Stimulated activated CD8-positive, alpha-beta memory T cell treated with anti-CD3 and anti-CD28 coated beads, Interleukin-12 subunit alpha, Interleukin-12 subunit beta, amount 100 ng/mL, for 24 hours (primary cell): ENCODE measurements around the gene C15orf39.
"Not testable (repeated sequence)": the region's sequence is repeated elsewhere in the genome, so short reads cannot be mapped to it uniquely, and the experiment has no call there.

Experiments used
- DNase-seq: peaks from one replicate; pipeline ENCODE4 v3.0.0-alpha.2; 2020; ENCODE audit errors: extremely low read depth

C15orf39 gene

DNA sequence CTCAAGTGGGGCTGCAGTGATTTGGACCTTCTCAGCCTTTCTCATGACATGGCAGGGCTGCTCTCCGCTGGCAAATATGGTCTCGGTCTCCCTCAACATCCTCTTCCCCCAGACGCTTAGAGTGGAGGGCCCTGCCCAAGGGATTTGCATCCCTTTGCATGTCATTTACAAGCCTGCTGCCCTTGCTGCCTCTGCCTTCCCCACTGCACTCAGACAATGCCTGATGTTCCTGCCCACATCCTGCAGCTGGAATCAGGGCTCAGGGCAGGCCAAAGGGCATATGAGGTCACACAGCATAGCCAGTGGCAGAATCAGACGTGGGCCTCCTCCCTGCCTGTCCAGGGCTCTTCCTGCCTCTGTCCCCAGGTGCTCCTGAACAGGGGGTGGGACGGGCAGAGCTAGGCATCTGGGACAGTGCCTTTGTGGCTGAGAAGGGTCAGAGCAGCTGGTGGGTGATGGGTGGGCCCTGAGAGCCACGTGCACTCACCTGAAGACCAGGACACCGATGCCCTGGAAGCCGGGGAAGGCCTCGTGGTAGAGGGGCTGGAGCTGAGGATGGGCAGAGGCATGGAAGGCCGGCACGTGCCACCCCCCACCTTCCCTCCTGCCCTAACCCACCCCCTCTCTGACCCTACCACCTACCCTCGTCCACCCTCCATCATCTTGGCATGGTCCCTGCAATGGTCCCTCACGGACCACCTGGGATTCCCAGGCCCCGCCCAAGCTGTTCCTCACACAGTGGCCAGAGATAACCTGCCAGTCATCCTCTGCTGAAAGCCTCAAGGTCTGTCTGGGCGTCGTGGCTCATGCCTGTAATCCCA, 29.1 kb downstream of the C15orf39 start:
- no peak for DNase-seq

DNA sequence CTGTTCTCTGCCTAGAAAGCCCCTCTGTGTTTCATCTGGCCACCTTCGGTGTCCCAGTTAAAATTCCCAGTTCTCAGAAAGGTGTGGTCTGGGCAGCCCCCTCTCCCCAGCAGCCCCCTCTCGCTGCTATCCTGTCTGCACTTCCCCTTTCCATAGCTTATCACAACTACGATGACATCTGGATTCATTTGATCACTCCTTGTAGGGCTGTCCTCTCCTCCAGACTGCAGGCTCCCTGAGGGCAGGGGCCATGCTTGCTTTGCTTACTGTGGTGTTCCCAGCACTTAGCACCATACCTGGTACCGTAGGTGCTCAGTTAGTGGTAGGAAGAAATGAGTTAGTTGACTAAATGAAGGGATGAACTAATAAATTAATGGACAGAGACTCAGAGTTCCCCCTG, 30.2 kb downstream of the C15orf39 start:
- DNase-seq = no peak

DNA sequence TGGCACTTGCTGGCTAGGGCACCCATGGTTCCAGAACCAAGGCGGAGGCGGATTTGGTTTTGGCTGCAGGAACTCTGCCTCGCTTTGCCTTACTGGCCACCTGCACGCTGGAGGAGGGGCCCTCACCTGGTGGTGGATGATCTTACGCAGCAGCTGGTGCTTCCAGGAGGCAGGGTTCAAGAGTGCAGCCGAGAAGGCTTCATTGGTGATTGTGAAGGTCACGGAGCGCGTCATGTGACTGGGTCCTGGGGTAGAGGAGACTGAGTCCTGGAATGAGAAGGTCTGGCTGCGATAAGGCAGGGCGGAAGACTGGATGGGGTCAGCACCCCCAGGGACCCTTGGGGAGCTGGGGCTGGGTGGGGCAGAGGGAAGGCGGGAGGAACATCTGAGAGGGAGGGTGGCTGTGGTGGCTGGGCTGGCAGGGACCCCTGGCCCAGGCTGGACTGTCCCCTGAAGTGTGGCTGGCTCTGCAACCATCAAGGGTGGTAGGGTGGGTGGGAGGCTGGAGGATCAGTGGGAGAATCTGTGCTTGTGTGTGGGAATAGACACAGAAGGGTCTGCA, 30.7 kb downstream of the C15orf39 start:
- DNase-seq = no peak

DNA sequence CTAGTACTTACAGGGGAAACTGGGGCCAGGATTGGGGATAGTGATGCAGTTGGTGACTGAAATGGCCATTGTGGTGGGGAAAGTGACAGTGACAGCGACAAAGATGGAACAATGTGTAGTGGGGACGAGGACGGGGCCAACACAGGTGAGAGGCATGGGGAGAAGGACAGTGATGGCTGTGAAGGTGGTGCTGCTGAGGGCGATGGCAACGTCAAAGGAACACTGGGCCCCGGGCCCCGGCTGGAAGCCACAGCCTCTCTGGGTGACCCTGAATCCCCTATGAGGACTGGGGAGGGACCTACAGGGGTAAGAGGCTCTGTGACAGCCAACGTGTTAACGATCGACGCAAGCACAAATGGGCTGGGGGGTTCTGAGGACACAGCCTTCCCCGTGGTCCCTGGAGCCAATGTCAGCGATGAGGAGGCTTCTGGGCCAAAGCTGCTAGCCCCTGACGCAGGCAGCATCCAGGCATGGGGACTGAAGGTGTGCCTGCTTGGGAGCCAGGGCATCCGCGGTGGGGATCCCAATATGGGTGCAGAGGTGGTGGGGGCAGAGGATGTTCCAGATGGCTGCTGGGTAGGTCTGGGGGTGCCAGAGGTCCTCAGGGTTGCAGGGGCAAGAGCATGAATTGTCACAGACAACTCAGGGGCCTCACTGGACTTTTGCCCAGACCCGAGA, 31.3 kb downstream of the C15orf39 start:
- no peak for DNase-seq

DNA sequence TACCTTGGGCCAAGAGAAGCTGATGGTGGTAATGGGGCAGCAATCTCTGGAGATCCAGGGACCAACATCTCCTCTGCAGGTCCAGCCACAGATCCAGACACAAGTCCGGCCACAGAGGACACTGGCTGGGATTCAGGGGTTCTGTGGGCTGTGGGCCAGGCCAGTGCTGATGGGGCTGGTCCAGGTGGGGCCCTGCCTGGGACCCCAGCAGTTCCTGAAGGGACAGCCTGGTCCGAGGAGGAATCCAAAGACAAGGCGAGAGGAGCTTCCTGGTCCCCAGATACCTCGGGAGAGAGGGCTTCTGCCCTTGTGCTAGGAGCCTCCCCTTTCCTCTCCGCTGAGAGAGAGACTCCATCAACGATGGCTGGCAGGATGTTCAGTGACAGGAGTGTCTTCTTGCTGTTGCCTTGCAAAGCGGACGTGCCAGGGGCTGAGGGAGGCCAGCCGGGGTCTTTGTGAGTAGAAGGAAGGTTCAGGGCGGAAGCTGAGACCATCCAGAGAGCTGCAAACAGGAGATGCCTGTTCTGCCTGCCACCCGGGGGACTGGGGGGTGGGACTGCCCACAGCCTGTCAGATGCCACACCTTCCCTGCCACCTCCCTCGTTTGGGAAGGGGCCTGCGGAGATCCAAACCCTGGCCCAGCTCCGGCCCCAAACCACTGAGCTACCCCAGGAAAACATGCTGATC, 32.0 kb downstream of the C15orf39 start:
- no peak for DNase-seq

DNA sequence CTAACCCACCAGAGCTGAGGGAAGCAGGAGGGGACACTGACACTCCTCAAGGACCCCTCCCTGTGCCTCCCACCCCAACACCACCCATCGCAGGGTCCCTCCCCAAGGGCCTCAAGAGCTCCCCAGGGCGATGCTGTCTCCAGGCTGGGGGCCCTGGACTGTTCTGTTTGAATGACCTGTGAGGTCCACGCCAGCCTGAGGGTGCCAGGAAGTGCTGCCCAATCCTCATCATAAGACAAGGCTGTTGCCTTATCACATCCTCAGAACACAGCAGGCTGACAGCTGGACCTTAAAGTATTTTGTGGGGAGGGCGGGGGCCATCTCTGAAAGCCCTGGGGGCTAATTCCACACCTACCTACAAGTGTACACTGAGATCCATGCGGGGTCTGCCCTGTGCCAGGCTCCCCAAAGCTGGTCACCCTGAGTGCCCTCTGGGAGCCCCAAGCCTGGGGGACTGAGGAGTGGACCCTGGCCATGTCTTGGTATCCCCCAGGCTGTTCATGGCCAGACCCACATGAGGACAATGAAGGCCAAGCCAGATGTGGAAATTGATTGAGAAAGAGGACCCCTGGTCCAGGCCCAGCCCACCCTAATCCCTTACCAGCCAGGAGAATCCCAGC, 32.6 kb downstream of the C15orf39 start:
- no peak for DNase-seq

DNA sequence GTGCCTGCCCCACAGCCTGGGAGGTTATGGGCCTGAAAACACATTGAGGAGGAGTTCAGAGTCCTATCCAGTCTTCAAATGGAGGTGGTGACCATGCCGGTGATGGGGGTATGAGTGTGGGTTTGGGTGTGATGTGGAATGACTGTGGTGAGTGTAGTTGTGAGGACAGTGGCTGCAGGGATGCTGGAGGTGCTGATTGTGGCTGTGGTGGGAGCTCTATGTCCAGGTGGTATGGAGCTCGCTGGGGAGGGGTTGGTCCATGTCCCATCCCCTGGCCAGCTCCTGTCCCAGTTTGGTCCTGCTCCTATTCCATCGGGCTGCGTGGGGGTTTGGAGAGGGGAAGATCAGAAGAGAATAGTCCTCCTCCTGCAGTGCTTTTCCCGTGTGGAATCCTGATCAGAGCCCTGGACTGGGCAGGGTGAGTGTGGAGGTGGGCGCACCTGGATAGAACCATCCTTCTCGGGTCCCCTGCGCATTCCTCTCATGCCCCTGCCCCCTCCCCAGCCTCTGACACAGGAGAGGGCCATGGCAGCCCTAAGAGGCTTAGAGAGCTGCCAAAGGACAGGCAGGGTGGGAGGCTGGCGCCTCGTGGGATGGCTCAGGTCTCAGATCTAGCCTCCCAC, 33.5 kb downstream of the C15orf39 start:
- DNase-seq = no peak

DNA sequence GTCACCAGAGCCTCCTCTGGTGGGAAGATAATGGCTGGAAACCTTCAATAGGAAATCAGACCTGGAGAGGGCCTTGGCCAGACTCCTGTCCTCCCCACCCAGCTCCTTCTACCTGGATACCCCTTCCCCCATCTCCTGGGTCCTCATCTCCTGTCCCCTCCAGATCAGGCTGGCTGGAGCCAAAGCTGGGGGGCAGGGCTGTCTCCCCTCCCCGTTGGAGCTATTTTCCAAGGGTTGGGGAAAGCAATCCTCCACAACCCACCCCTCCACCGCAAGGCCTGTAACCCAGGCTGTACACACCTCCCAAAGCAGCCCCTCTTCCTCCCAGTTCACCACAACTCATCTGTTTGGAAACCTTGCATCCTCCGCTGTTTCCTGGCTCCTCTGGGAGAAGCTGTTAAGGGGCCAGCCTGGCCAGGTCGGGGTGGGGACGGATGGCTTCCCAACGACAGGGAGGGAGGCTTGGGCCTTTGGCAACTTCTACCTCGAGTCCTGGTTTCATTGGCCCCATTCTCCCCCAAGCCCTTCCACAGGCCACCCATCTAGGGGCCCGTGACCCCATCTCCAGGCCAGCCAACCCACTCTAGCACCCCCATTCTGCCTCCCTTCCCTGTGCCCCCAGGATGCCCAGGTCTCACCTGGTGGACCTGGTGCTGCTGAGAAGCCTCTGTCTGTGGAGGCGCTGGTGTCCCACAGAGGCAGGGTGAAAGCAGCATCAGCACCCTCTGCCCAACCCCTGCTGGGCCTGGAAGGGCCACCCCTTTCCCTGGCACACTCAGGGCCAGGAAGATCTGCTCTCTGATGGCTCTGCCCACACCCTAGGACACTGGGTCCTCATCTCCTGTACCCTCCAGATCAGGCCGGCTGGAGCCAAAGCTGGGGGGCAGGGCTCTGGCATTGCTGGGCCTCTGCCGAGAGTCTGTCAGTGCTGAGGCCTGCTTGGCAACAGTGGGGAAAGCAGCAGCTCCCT, 34.4 kb downstream of the C15orf39 start:
- DNase-seq = no peak

DNA sequence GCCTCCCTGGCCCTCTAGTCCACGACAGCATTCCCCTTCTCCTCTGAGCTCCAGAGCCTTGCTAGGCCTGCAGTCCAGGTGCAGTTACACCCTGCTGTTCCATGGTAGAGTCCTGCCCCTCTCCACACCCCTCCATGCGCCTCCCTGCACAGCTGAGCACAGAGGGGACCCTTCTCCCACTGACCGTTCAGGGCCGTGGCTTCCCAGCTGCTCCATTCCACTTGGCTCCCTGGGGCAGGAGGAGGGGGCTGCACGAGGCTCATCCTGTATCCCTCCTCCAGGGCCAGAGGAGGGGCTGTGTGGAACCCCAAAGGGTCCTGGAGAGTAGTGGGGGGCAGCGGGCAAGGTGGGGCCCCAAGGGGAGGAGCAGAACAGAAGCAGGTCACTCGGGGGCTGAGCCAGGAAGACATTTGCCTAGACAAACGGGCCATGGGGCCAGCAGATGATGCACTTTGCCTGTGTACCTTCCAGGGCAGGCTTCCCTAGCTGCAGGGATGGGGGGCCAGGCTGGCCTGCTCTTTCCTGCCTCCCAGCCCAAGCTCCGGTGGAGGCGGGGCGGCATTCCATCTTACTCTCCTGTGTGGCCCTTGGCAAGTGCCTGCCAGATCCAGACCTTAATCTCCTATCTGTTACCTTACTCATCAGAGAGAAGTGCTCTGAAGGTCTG, 35.8 kb downstream of the C15orf39 start:
- no peak for DNase-seq

DNA sequence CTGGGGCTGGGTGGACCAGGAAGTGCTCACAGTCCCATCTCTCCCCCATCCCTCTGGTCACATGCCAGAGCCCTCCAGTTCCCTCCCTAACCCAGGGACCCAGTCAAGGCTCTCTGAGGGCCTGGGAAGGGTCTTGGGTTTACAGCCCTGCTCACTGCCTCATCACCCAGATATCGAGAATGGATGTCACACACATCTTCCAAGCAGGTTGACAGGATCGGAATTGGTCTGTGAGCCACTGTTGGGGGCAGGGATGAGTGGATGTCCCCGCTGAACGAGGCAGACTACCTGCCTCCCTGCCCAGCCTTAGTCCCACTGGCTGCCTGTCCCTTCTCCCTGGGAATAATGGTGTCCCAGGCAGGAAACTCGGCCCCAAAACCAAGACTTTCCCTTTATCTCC, 36.5 kb downstream of the C15orf39 start:
- DNase-seq = no peak

DNA sequence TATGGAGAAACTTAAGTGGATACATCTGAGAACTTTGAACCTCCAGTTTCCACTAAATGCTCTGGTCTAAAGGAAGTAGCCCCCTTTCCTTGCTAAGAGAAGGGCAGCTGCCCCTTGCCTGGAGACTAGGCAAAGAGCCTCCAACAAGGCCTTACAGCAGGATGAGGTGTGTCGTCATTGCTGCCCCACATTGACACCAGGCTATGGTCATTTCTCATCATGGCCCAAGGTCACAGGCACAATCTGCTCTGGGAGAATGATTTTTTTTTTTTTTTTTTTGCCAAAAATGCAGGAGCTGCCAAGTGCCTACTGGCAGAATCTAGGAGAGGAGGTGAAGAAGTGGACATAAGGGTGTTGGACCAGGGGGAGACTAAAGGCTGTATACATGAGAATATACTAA, 44.1 kb downstream of the C15orf39 start:
- not testable (repeated sequence) for DNase-seq

DNA sequence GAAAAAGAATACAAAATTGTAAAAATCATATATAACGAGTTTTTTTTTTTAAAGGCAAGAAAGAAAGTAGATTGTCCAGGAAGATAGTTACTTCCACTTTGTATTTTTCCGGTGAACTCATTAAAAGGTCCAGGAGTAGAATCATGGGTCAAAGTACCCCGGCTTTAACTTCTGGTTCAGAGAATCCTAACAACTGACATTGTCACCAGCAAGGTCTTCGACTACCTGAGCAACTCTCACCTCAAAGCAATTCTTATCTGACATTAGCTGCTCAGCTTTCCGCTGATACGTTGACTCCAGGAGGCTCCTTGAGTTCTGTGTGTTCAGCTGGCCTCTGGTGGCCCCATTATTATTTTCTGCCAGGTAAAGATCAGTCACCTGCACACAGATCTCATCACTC, 47.3 kb downstream of the C15orf39 start:
- not testable (repeated sequence) for DNase-seq

DNA sequence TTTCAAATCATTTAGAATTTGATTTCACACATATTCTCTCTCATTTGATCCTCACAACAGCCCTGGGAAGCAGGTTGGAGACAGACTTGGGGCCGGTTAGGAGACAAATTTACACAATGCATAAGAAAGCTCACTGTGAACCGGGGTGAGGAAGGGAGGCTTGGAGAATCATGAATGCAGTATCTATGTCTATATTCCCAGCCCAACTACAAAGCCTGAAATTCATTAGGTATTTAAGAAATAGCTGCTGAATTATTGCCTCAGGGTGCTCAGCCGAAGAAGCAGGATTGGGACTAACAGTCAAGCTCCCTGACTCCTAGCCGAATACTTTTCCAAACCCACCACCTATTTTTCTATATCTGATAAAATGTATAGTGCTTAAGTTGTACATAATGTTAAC, 48.0 kb downstream of the C15orf39 start:
- DNase-seq = no peak

DNA sequence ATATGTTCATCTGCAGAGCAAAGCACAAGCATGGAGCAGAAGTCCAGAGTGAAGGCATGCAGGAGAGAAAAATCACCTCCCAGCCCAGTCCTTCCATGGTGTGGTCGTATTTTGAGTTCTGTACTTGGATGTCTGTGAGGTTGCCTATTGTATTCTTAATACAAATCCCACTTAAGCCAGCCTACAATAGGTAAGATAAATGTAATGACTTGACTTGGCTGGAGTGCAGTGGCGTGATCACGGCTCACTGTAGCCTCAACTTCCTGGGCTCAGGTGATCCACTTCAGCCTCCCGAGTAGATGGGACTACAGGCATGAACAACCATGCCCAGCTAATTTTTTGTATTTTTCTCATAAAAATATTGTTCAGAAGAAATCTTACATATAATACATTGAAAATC, 49.7 kb downstream of the C15orf39 start:
- DNase-seq = not testable (repeated sequence)

DNA sequence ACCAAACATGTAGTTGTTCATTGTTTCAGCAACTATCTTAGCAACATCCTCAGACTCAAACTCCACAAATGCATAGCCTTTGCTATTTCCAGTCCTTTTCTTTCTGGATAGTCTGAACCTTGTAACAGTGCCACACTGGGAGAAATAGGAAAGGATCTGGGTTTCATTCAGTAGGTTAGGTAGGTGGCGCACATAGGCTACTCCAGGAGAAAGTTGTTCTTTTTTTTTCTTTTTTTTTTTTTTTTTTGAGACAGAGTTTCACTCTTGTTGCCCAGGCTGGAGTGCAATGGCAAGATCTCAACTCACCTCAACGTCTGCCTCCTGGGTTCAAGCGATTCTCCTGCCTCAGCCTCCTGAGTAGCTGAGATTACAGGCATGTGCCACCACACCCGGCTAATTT, 50.6 kb downstream of the C15orf39 start:
- not testable (repeated sequence) for DNase-seq

DNA sequence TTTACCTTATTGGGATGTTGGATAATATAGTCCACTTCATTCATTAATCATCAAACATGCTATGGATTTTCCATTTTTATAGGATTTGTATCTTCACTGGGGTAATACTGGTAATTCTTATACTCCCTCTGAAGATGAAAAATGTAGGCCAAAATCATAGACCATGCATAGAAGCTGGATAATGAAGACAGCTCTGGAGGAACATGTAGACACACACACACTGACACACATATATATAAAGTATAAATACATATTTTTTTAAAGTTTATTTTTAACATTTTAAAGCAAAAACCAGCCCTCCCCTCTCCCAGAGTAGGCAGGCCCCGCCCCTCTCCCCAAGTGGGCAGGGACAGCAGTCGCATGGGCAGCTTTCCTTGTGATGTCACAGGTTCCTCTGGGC, 56.4 kb downstream of the C15orf39 start, which contains the start of gene GOLGA6C:
Gene GOLGA6C, plus strand, starts transcription at position 301 of the 400 bp plus-strand sequence. CDS start 265 bp downstream, outside the sequence.
- not testable (repeated sequence) for DNase-seq

DNA sequence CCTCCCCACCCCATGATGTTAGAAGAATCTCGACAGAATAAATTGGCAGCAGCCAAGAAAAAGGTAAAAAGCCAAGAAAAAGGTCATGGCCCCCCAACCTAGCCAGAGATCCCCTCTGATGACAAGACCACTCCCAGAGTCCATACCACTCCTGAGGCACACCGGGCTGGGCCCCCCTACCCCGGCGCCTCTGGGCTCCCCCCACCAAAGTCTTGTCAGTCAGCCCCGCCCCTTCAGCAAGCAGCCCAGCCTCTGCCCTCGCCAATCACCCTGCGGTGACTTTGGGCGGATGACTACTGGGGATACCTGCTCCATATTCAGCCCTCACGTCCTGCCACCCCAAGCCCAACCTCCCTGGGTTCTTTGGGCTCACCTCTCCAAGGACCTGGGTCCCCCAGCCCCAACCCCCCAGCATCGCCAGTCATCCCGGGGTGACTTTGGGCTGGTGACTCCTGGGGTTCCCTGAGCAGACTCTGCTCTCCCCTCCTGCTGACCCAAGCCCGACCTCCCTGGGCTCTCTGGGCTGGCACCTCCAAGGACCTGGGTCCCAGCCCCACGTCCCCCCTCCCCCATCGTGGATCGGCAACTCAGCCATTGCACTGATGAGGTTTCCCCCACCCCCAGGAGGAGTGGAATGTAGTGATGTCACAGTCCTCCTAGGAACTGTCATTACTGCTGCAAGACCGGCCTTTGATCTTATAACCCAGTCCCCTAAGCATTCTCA, 57.1 kb downstream of the C15orf39 start:
- not testable (repeated sequence) for DNase-seq

DNA sequence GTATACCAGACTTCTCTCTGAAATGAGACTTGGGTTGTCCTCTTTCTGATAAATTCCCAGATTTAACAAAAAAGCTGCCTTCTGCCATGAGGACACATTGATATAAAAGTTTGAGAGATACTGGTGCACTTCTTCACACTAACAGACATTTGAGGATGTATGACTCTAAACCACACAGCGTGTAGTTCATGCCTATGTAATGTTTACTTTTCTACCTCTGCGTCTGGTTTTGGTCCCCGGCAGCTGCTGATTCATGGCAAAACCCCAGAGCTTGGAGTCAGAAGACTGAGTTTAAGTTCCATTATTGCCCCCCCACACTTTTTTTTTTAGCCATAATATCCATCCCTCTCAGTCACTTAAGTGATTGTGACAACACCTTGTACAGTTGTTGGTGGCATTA, 58.2 kb downstream of the C15orf39 start:
- not testable (repeated sequence) for DNase-seq
